ENCODE data around the gene CFAP221.

- no peak for TF ChIP-seq ELF4 (IDR thresholded peaks at IDR 0.05)
- no peak for TF ChIP-seq BHLHE40 (IDR thresholded peaks at IDR 0.05; ENCODE audit: borderline replicate concordance)
- no peak for TF ChIP-seq CTBP1 (IDR thresholded peaks at IDR 0.05; ENCODE audit: borderline replicate concordance)
- TF ChIP-seq ZNF384 (IDR thresholded peaks at IDR 0.05), result no peak
These were observed 32.3 kb upstream of the CFAP221 start for GRCh38 chr2:119511989-119512388.

All from HEK293T (cell line).